ENCODE measurements around the gene EXD3.

Gene EXD3

GRCh38 chr9:137294681-137295237 is 128.2 kb downstream of the EXD3 start:
- DNase-seq (ENCODE audit: low spot score) = peak; percentile 37

- DNase-seq (ENCODE audit: low spot score) = peak; percentile 85
These were observed 128.8 kb downstream of the EXD3 start for GRCh38 chr9:137294091-137294680.

GRCh38 chr9:137293482-137294090 is 129.4 kb downstream of the EXD3 start:
- DNase-seq (ENCODE audit: low spot score) = peak; percentile 76

- no peak for DNase-seq (ENCODE audit: low spot score)
These were observed 129.9 kb downstream of the EXD3 start for GRCh38 chr9:137293094-137293481.

- DNase-seq (ENCODE audit: low spot score) = peak; percentile 57
These were observed 136.0 kb downstream of the EXD3 start for GRCh38 chr9:137286975-137287383.

GRCh38 chr9:137281345-137282116 is 141.4 kb downstream of the EXD3 start:
- no peak for DNase-seq (ENCODE audit: low spot score)

GRCh38 chr9:137280474-137281344 is 142.3 kb downstream of the EXD3 start:
- no peak for DNase-seq (ENCODE audit: low spot score)

GRCh38 chr9:137279741-137280473 is 143.1 kb downstream of the EXD3 start:
- no peak for DNase-seq (ENCODE audit: low spot score)

- DNase-seq (ENCODE audit: low spot score) = no peak
These were observed 143.9 kb downstream of the EXD3 start for GRCh38 chr9:137278721-137279711.

- no peak for DNase-seq (ENCODE audit: low spot score)
These were observed 144.8 kb downstream of the EXD3 start for GRCh38 chr9:137278061-137278701.

GRCh38 chr9:137277329-137278041 is 145.5 kb downstream of the EXD3 start, which contains the start of gene TOR4A:
TOR4A (plus strand) TSS chr9:137277726; CDS start chr9:137278690, 964 bp downstream.
- DNase-seq (ENCODE audit: low spot score) = peak; percentile 94

- peak; percentile 51 for DNase-seq (ENCODE audit: low spot score)
These were observed 146.3 kb downstream of the EXD3 start for GRCh38 chr9:137276473-137277328.

GRCh38 chr9:137275588-137276472 is 147.1 kb downstream of the EXD3 start:
- no peak for DNase-seq (ENCODE audit: low spot score)

GRCh38 chr9:137275203-137275587 is 147.8 kb downstream of the EXD3 start:
- DNase-seq (ENCODE audit: low spot score) = no peak

- no peak for DNase-seq (ENCODE audit: low spot score)
These were observed 149.2 kb downstream of the EXD3 start for GRCh38 chr9:137273611-137274320.

- DNase-seq (ENCODE audit: low spot score) = no peak
These were observed 149.9 kb downstream of the EXD3 start for GRCh38 chr9:137273095-137273490.
